ENCODE data around the gene FEN1.

FEN1 gene

DNA sequence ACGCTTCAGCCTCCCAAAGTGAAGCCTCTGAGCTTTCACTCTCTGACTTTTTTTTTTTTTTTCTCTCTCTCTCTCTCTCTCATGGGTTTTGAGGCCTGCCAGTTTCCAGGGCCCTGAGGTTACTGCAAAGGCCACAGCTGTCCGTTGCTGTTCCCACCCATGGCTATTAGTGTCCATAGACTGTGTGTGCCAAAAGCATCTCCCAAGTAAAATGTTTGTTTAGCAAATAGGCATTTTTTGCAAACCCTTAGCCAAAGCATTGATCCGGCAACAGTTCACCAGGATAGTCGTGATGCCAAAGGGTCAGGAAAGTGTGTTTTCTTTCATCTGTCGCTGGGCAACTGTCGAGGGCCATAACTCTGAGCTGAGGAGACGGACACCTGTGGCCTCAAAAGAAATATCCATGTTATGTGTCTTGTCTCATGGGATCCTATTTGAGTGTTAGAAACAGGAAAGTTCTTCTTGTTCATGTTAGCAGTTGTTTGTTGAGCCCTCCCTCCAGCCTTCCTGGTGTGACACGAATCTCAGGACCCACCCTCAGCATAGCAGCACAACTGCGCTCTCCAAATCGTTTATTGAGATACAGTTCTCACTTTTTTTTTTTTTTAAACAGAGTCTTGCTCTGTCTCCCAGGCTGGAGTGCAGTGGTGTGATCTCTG, 53.8 kb downstream of the FEN1 start:
- no peak for DNase-seq
